GM08714 (cell line): ENCODE data around the gene PTRH2.

Source experiments
- H3K4me3 ChIP-seq: fragments of 200-500 bp; sonication (Bioruptor generic); 2 replicates; pipeline ENCODE4 v1.5.1; 2014; ENCODE audit warnings: mild to moderate bottlenecking, low read length, inconsistent platforms
- ZNF274 ChIP-seq: IDR thresholded peaks from 2 replicates; pipeline ENCODE4 v1.6.1; 2012; ENCODE audit warnings: mild to moderate bottlenecking, low read depth, low read length

PTRH2 gene

DNA sequence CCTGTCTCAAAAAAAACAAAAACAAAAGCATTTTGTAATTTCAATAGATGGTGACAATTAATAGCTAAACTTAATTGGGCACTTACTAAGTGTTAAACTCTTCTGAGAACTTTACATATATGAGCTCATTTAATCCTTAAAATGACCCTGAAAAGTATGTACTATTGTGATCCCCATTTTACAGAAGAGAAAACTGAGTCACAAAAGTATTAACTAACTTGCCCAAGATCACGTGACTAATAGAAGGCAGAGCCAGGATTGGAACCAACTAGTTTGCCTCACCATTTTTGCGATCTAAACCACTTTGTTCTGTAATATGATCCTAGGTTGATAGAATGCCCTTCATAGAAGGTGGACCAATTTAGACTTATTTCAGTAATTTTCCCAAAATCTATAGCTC lies 26.5 kb upstream of the PTRH2 start:
- no peak for TF ChIP-seq ZNF274
- H3K4me3 ChIP-seq, result no peak overlapping the region

DNA sequence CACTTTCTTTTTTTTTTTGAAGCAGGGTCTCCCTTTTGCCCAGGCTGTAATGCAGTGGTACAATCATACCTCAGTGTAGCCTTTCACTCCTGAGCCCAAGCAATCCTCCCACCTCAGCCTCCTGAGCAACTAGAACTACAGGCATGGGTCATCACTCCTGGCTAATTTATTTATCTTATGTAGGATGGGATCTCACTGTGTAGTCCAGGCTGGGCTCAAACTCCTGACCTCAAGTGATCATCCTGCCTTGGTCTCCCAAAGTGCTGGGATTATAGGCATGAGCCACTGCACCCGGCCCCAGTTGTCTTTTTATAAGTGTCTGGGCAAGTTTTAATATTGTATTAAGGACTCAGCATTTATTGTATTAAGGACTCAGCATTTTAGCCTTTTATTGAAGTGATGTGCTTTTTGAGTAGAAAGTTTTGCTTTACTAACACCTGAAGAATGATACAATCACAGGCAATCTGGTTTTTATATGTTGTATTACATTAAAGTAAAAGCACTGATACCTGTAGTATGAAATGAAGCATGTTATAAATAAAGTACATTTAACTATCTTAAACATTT lies 23.1 kb upstream of the PTRH2 start:
- no peak for TF ChIP-seq ZNF274
- no peak overlapping the region for H3K4me3 ChIP-seq

DNA sequence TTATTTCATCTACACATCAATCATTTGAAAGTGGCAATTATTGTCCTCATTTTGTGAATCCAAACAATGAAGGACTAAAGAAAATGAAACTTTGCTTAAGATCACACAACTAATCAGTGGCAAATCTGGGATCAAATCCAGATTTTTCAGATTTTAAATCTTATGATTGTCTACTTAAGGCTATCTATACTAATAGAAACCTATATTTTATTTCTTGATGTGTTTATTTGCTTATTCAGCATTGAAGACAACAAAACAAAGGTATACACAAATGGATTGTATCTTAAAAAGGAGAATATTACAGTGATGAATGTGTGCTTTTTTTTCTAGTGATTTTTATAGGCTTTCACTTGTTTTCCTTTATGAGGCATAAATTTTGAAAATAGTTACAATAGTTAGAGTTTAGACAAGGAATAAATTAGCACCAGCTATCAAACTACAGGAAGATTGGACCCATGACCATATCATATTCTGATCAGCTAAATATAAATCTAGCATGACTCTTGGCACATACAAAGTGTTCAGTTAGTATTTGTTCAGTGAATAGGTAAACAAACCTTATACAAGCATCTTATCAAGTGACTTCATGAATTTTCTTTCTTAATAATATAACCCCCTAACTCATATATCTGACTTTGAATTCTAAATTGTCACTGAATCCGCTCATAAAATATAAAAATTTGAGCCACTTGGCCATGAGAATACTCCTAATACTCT lies 20.7 kb upstream of the PTRH2 start:
- no peak overlapping the region for H3K4me3 ChIP-seq
- no peak for TF ChIP-seq ZNF274

DNA sequence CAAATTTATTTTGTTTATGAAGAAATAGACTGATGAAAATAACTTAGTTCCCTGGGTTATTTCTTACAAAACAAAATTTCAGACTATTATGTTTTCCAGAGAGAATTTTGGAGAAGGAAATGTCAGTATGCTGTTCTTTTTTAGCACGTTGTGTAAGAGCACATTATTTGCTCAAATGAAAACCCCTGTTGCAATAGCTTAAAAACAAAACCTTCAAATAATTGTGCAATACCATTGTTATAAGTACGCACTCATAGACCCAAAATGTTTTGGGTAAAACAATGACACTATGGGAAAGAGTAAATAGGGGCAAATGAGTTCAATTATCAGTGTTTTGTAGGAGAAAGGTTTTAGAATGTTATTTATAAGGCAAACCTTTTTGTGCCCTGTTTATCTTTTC lies 18.5 kb upstream of the PTRH2 start:
- no peak for TF ChIP-seq ZNF274
- no peak overlapping the region for H3K4me3 ChIP-seq

DNA sequence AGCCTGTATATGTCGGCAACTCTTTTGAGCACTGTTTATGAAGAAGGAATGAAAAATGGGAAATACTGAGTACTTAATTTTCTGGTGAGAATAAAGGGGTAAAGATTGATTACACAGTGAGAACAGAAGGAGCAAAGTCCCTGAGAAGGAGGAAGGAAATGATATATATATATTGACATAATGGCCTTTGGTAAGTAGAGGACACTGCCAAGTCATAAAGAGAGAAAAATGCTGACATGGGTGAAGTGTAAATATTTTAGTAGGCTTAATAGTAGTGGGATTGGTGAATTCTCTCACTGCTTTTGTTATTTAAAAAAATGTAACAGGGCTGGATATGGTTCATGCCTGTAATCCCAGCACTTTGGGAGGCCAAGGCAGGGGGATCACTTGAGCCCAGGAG lies 16.4 kb upstream of the PTRH2 start:
- no peak overlapping the region for H3K4me3 ChIP-seq
- no peak for TF ChIP-seq ZNF274

DNA sequence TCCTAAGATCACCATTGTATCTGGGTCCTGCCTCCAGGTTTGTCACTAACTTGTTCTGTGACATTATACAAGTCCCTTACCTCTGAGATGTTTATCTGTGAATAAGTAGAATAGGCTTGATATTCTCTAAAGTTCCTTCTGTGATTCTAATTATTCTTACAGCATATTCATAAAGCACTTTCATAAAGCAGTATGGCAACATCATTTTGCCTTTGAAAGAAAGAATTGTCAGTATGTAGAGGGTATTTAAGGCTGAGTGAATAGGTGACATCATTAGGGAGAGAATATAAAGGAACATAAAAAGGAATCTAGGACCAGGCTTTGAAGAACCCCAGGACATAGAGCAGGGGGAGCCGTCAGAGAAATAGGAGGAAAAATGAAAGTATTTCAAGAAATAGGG lies 15.8 kb upstream of the PTRH2 start:
- no peak overlapping the region for H3K4me3 ChIP-seq

DNA sequence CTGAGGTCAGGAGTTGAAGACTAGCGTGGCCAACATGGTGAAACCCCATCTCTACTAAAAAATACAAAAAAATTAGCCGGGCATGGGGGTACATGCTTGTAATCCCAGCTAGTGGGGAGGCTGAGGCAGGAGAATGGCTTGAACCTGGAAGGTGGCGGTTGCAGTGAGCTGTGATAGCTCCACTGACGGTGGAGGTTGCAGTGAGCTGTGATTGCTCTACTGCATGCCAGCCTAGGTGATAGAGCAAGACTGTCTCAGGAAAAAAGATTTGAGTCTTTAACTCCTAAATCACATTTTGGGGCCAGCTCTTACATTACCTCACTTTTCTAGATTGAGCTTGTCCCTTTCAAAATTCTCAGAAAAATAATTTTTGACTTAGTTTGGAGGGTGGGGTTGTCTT lies 15.4 kb upstream of the PTRH2 start:
- H3K4me3 ChIP-seq, result no peak overlapping the region
- no peak for TF ChIP-seq ZNF274

More for the DNA sequence above, 15.8 kb upstream of the PTRH2 start:
- no peak for TF ChIP-seq ZNF274

DNA sequence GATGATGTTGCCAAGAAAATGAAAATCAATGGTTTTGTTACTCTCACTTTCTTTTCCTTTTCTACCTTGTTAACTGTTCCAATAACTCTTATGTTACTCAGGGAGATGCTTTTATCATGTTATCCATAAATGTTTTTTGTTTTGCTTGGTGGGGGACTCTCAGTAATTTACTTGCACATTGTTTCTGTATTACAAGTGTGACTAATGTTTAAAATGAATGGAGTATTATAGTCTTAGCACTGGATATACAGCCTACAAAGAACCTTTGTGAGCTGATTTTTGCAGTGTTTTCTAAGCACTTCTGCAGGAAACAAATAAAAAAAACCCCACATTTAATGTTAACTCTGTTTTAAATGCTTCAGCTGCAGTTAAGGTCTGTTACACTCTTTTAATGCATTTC lies 12.3 kb upstream of the PTRH2 start:
- no peak overlapping the region for H3K4me3 ChIP-seq
- TF ChIP-seq ZNF274, result no peak

DNA sequence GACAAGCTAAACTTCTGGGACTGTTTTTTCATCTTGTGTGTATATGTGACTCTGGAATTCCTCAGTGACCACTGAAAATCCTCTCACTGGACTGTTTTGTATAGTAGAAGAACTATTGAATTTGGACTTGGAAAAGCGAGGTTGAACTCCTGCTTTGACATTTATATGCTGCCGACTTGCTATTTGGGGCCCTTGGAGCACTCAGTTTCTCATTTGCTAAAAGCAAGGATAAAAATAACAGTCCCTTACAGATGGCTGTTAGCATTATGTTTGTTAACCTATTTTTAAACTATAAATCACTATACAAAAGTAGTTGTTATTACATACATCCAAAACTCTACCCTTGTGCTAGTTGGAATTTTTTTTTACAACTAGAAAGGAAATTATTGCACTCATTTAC lies 9.2 kb upstream of the PTRH2 start:
- TF ChIP-seq ZNF274, result no peak
- no peak overlapping the region for H3K4me3 ChIP-seq

DNA sequence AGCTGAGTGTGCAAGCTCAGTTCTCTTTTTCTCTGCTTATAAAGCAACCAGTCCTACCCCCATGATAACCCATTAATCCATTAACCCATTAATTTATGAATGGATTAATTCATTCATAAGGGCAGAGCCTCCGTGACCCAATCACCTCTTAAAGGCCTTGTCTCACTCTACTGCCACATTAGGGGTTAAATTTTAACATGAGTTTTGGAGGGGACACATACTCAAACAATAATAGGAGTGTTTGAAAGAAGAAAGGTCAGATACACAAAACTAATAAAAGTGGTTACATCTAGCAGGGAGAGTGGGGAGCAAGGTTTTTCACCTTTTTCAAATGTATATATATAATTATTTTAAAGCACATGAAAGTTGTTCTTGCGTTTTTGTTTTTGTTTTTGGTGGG lies 7.0 kb upstream of the PTRH2 start:
- no peak for TF ChIP-seq ZNF274
- no peak overlapping the region for H3K4me3 ChIP-seq

DNA sequence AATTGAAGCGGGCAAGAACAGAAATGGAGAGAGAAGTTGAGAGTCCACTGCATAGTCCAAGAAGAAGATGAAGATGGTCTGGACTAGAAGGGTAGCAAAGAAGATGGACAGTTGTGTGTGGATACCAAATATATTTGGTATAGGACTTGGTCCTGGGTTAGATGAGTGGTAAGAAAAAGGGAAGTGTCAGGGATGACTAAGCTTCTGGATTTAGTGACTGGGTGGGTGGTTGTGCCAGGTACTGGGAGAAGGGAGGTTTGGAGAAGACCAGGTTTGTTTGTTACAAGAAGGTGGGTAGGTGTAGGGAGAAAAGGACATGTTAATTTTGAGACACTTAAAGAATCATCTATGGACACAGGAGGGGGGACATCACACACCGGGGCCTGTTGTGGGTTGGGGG lies 5.6 kb upstream of the PTRH2 start:
- TF ChIP-seq ZNF274, result no peak
- no peak overlapping the region for H3K4me3 ChIP-seq

DNA sequence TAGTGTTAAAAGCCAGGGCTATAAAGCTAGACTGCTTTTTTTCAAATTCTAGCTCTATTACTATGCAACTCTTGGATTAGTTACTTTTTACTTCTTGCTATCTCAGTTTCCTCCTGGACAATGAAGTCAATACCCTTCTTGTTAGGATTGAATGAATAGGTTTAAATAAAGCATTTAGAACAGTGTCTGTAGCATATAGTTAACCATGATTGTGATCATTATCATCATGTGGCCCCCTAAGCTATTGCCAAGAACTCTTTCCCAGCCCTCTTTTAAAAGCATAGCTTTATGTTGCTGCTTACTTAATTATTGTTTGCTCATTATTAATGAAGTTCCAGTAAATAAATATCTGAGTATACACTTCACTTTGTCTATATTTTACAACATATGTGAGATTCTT lies 4.7 kb upstream of the PTRH2 start:
- no peak for TF ChIP-seq ZNF274
- H3K4me3 ChIP-seq, result no peak overlapping the region

DNA sequence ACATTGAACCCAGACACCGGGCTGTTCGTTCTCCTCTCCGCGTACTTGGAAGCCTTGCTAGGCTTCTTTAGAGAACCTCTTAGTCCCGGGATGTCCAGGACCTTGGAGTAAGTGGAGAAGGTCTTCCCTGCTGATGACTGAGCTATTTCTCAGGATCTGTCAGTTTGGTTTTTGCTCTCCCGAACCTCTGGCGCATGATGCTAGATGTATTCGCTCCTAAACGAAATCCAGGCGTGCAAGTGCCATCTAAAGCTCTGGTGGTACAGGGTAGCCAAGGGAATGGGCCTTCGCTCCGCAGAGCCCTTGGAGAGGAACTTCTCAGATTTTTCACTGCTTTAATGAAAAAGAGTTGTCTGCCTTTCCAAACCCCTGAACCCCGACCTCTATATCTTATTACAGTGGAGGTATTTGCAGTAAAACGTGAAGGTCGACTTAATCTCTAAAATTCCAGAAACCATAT lies 771 bp upstream of the PTRH2 start:
- no peak for TF ChIP-seq ZNF274

DNA sequence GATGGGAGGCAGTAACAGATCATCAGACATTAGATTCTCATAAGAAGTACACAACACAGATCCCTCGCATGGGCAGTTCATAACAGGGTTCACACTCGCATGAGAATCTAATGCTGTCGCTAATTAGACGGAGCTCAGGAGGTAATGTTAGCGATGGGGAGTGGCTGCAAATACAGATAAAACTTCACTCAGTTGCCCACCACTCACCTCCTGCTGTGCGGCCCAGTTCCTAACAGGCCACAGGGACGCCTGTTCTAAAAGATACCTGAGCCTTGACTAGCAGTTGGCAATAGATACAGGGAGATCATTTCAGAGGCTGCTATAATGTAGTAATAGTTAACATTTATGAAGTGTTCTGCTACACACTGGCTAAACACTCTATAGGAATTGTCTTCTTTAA lies 4.9 kb downstream of the PTRH2 start:
- H3K4me3 ChIP-seq, result no peak overlapping the region
- TF ChIP-seq ZNF274, result no peak

More for the DNA sequence above, 771 bp upstream of the PTRH2 start:
- H3K4me3 ChIP-seq, result peak overlapping the region; percentile 76

DNA sequence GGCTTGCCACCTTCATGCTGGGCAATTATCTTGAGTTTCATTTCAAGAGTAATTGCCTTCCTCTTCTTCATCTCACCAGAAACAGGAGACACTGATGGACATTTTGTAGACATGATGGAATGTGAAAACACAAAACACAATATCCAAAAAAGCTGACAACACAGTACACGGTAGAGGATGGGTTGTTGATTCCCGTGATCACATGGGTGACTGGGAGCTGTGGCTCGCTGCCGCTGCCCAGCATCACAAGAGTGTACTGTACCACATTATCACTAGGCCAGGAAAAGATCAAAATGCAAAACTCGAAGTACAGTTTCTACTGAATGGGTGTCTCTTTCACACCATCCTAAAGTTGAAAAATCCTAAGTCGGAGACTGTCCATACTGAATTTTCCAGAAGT lies 7.4 kb downstream of the PTRH2 start:
- no peak overlapping the region for H3K4me3 ChIP-seq
- TF ChIP-seq ZNF274, result no peak

DNA sequence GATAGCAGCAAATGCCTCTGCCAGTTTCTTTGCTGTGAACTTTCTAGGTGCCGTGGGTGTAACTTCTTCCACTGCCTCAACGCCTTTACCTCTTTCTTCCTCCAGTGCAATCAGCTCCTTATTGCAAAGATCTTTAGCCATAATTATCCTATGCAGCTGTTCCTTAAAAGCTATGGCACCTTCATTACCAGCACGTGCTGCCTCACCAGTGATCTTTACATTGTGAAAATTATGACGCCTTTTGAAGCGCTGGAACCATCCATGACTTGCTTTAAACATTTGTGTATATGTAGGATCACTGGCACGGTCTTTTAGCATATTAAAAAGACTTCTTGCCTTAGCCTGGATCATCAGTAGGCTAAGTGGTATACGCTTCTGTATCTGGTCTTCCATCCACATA lies 8.0 kb downstream of the PTRH2 start:
- TF ChIP-seq ZNF274, result no peak
- no peak overlapping the region for H3K4me3 ChIP-seq
